NCI-H345 (cell line): ENCODE data around the gene PAX8.

Source experiments
- DNase-seq: peaks from one replicate; lab custom pipeline; 2025; lab: John Stamatoyannopoulos, UW

The PAX8 gene

GRCh38 chr2:113236367-113237159 lies 42.2 kb downstream of the PAX8 start:
- DNase-seq, result no peak

GRCh38 chr2:113235347-113236226 lies 43.1 kb downstream of the PAX8 start:
- DNase-seq, result peak; percentile 65

- no peak for DNase-seq
Measured at GRCh38 chr2:113234721-113235346, 43.9 kb downstream of the PAX8 start.

- DNase-seq, result no peak
Measured at GRCh38 chr2:113233593-113234550, 44.8 kb downstream of the PAX8 start.

- no peak for DNase-seq
Measured at GRCh38 chr2:113232740-113233139, 46.0 kb downstream of the PAX8 start.

GRCh38 chr2:113232123-113232522 lies 46.6 kb downstream of the PAX8 start:
- DNase-seq, result no peak

GRCh38 chr2:113231064-113231463 lies 47.7 kb downstream of the PAX8 start:
- no peak for DNase-seq

- DNase-seq, result no peak
Measured at GRCh38 chr2:113230531-113230930, 48.2 kb downstream of the PAX8 start.

- no peak for DNase-seq
Measured at GRCh38 chr2:113229795-113230194, 48.9 kb downstream of the PAX8 start.

GRCh38 chr2:113228991-113229716 lies 49.6 kb downstream of the PAX8 start:
- peak; percentile 47 for DNase-seq

- DNase-seq, result no peak
Measured at GRCh38 chr2:113228351-113228750, 50.4 kb downstream of the PAX8 start.

GRCh38 chr2:113227698-113228097 lies 51.0 kb downstream of the PAX8 start:
- no peak for DNase-seq

GRCh38 chr2:113227290-113227689 lies 51.4 kb downstream of the PAX8 start:
- no peak for DNase-seq

- DNase-seq, result no peak
Measured at GRCh38 chr2:113226462-113226861, 52.3 kb downstream of the PAX8 start.

GRCh38 chr2:113225263-113226259 lies 53.2 kb downstream of the PAX8 start:
- peak; percentile 84 for DNase-seq

- no peak for DNase-seq
Measured at GRCh38 chr2:113224647-113225236, 54.0 kb downstream of the PAX8 start.

GRCh38 chr2:113223813-113224212 lies 54.9 kb downstream of the PAX8 start:
- no peak for DNase-seq

GRCh38 chr2:113221846-113222245 lies 56.9 kb downstream of the PAX8 start:
- no peak for DNase-seq
